Neuronal stem cell (in vitro differentiated cells): ENCODE results near the gene PRKN.
A peak's percentile ranks its signal among the peaks of the same experiment; 100 is the strongest.

ENCODE experiments used
- DNase-seq: peaks from one replicate; pipeline ENCODE4 v3.0.0-alpha.2; 2013; ENCODE audit warnings: low spot score
- H2AFZ ChIP-seq: one replicate; pipeline ENCODE4 v1.6.1; 2013; ENCODE audit warnings: mild to moderate bottlenecking, low read length, inconsistent platforms
- H2AK5ac ChIP-seq: 2 replicates; pipeline ENCODE4 v1.6.1; 2013; ENCODE audit warnings: low read depth, mild to moderate bottlenecking, inconsistent platforms, low read length, moderate library complexity, mixed read lengths
- H2BK120ac ChIP-seq: 2 replicates; pipeline ENCODE4 v1.6.1; 2013; ENCODE audit warnings: low read depth, mild to moderate bottlenecking, inconsistent platforms, low read length, moderate library complexity, mixed read lengths
- H2BK12ac ChIP-seq: one replicate; pipeline ENCODE4 v1.6.1; 2013; ENCODE audit warnings: low read length, inconsistent platforms
- H2BK15ac ChIP-seq: 2 replicates; pipeline ENCODE4 v1.6.1; 2013; ENCODE audit warnings: mild to moderate bottlenecking, low read length, inconsistent platforms, mixed read lengths
- H2BK5ac ChIP-seq: one replicate; pipeline ENCODE4 v1.6.1; 2013; ENCODE audit warnings: inconsistent platforms, mild to moderate bottlenecking, low read length, moderate library complexity
- H3K14ac ChIP-seq: one replicate; pipeline ENCODE4 v1.6.1; 2013; ENCODE audit warnings: low read length, inconsistent platforms
- H3K18ac ChIP-seq: 2 replicates; pipeline ENCODE4 v1.6.1; 2013; ENCODE audit warnings: low read length, inconsistent platforms
- H3K23ac ChIP-seq: 2 replicates; pipeline ENCODE4 v1.6.1; 2013; ENCODE audit warnings: low read depth, mild to moderate bottlenecking, mixed read lengths, low read length, inconsistent platforms; ENCODE audit not compliant: poor library complexity
- H3K27ac ChIP-seq: replicated peaks from 3 replicates; pipeline ENCODE4 v1.5.1; 2013; ENCODE audit warnings: low read length, inconsistent platforms
- H3K27me3 ChIP-seq, 3 experiments: 2 replicates each; pipeline ENCODE4 v1.6.1; 2013; ENCODE audit warnings: low read length in 3 of 3, mild to moderate bottlenecking in 2 of 3, inconsistent platforms in 1 of 3, low read depth in 1 of 3, mixed read lengths in 1 of 3, moderate library complexity in 1 of 3; ENCODE audit not compliant: control insufficient read depth in 3 of 3, insufficient read depth in 3 of 3
- H3K36me3 ChIP-seq, 2 donors: replicated peaks in 1 of 2; 2 replicates each; pipeline ENCODE4 v1.6.1; 2013; ENCODE audit warnings: low read length in 2 of 2; ENCODE audit not compliant: control insufficient read depth in 2 of 2, insufficient read depth in 2 of 2
- H3K4ac ChIP-seq: 2 replicates; pipeline ENCODE4 v1.6.1; 2013; ENCODE audit warnings: inconsistent platforms, mild to moderate bottlenecking, low read length, moderate library complexity
- H3K4me1 ChIP-seq, 2 donors: 1 replicate in 1 of 2; 2 replicates in 1 of 2; pipeline ENCODE4 v1.6.1; 2013; ENCODE audit warnings: low read length in 2 of 2, low read depth in 1 of 2; ENCODE audit not compliant: control insufficient read depth in 2 of 2, insufficient read depth in 1 of 2
- H3K4me2 ChIP-seq: one replicate; pipeline ENCODE4 v1.6.1; 2013; ENCODE audit warnings: mild to moderate bottlenecking, low read length, inconsistent platforms; ENCODE audit not compliant: insufficient read depth, poor library complexity, severe bottlenecking
- H3K4me3 ChIP-seq, 2 donors: 2 replicates each; pipeline ENCODE4 v1.5.1; 2013; ENCODE audit warnings: low read length in 2 of 2, mild to moderate bottlenecking in 2 of 2, inconsistent platforms in 1 of 2, moderate library complexity in 1 of 2
- H3K79me1 ChIP-seq: one replicate; pipeline ENCODE4 v1.6.1; 2013; ENCODE audit warnings: low read depth, mild to moderate bottlenecking, inconsistent platforms, low read length, moderate library complexity
- H3K9ac ChIP-seq: one replicate; pipeline ENCODE4 v1.6.1; 2013; ENCODE audit warnings: mild to moderate bottlenecking, low read depth, low read length, inconsistent platforms; ENCODE audit not compliant: poor library complexity
- H3K9me3 ChIP-seq, 2 donors: replicated peaks in 1 of 2; 2 replicates each; pipeline versions ENCODE3 to v1.6.1; 2013; ENCODE audit warnings: low read length in 2 of 2, mild to moderate bottlenecking in 2 of 2, inconsistent platforms in 1 of 2, low read depth in 1 of 2, mixed read lengths in 1 of 2, moderate library complexity in 1 of 2; ENCODE audit not compliant: control insufficient read depth in 2 of 2, insufficient read depth in 1 of 2
- H4K8ac ChIP-seq: one replicate; pipeline ENCODE4 v1.6.1; 2013; ENCODE audit warnings: low read depth, mild to moderate bottlenecking, inconsistent platforms, low read length, moderate library complexity
- H4K91ac ChIP-seq: one replicate; pipeline ENCODE4 v1.6.1; 2013; ENCODE audit warnings: low read length, low read depth, mild to moderate bottlenecking, inconsistent platforms; ENCODE audit not compliant: poor library complexity
- WGBS, 2 donors: extraction: QIAGEN DNeasy Blood & Tissue Kit; methylation state at CpG; one replicate each; pipeline ENCODE4 v1.1.7; 2013; ENCODE audit warnings: missing lambda C conversion rate in 2 of 2, mixed read lengths in 1 of 2; ENCODE audit not compliant: insufficient read length in 2 of 2, insufficient replicate concordance in 1 of 2; ENCODE audit errors: extremely low coverage in 2 of 2; 5-methylcytosine and 5-hydroxymethylcytosine counted together

PRKN gene

DNA sequence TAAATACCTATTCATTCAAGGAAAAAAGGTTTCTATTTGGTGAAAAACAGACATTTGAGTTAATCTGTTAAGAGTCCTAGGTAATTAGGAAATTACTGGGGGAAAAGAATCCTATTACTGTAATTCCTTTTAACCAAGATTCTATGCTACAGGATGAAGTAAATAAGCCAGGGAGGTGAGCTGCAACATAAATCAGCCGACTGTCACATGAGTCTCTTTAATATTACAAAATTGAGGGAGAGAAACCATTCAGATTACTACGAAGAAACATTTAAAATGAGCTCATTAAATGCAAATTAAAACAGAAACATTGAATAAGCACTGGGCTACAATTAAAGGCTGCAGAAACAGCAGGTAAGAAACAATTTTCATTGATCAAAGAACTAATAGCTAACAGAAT is 5.3 kb downstream of the PRKN start:
- Histone ChIP-seq H2BK15ac (no peak overlapping the region), H3K27me3 (no peaks in the 10 kb centered on the region), H2AK5ac (no peak overlapping the region), H3K4me2 (no peak overlapping the region), H3K4me1 (peaks cover 7% of the 10 kb centered on the region in 2 donors), H3K4me3 (no peak overlapping the region), H3K4ac (no peak overlapping the region), H3K27ac (no peak overlapping the region), H2BK5ac (no peak overlapping the region), H3K23ac (no peak overlapping the region), H4K91ac (no peak overlapping the region), H3K18ac (no peak overlapping the region), H3K36me3 (no peaks in the 10 kb centered on the region), H3K14ac (no peak overlapping the region), H3K9ac (no peak overlapping the region), H2BK120ac (no peak overlapping the region), H3K9me3 (peaks cover 0 to under 1% of the 10 kb centered on the region in 2 donors), H4K8ac (no peak overlapping the region), H2AFZ (no peak overlapping the region), H3K79me1 (no peaks in the 10 kb centered on the region), H2BK12ac (no peak overlapping the region)
- no CpG with 5 or more reads among the region's 2 CpGs for whole genome bisulfite sequencing, 2 donors
- DNase-seq: no peak

DNA sequence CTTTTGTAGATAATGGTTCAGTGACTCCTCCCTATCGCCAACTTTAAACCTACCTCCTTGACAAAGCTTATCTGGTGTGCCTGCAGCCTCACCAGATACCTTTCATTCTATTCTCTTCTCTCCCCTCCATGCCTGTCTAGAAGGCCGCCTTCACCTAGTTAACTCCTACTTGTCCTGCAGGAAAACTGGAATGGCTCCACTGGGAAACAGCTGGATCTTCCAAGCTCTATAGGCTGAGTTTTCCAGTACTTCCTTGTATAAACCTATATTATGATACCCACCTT is 6.2 kb downstream of the PRKN start:
- Histone ChIP-seq H2BK5ac (no peak overlapping the region), H3K4ac (no peak overlapping the region), H2AFZ (no peak overlapping the region), H3K4me2 (no peak overlapping the region), H3K27ac (no peak overlapping the region), H3K23ac (no peak overlapping the region), H2BK12ac (no peak overlapping the region), H3K4me1 (peaks cover 3 to 7% of the 10 kb centered on the region in 2 donors), H2BK15ac (no peak overlapping the region), H2BK120ac (no peak overlapping the region), H3K14ac (no peak overlapping the region), H3K9ac (no peak overlapping the region), H4K91ac (no peak overlapping the region), H3K4me3 (no peak overlapping the region), H2AK5ac (no peak overlapping the region), H3K79me1 (no peaks in the 10 kb centered on the region), H3K9me3 (peaks cover 2 to 4% of the 10 kb centered on the region in 2 donors), H3K36me3 (no peaks in the 10 kb centered on the region), H3K27me3 (no peaks in the 10 kb centered on the region), H4K8ac (no peak overlapping the region), H3K18ac (no peak overlapping the region)
- no peak for DNase-seq
- no CpG with 5 or more reads among the region's 2 CpGs for WGBS, 2 donors

DNA sequence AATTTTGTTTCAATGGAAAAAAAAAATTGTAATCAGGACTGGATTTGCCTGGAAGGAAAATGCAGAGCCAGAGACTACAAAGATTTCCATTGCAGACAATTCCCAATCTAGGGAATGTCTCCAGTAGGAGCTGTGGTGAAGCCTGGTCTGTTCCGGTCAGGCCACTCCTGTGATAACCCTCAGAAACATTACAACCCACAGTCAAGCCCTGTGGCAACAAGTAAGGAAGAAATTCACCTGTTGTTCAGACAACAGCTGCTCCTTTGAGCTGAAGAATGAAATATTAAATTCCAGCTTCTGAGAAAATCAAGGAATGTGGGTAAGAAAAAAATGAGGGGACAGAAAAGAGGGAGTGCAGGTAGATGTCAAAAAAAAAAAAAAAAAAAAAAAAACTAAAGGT is 8.0 kb downstream of the PRKN start:
- no peak overlapping the region for H4K91ac ChIP-seq
- H3K4me1 ChIP-seq: peaks cover 3 to 7% of the 10 kb centered on the region in 2 donors
- H3K4ac ChIP-seq: no peak overlapping the region
- no peak overlapping the region for H2BK5ac ChIP-seq
- no peak overlapping the region for H2AK5ac ChIP-seq
- H2AFZ ChIP-seq: no peak overlapping the region
- no peak overlapping the region for H3K27ac ChIP-seq
- no peak for DNase-seq
- no peak overlapping the region for H3K4me2 ChIP-seq
- H3K18ac ChIP-seq: no peak overlapping the region
- no peaks in the 10 kb centered on the region for H3K27me3 ChIP-seq
- no CpG with 5 or more reads among the region's 1 CpG for WGBS, 2 donors
- no peak overlapping the region for H3K23ac ChIP-seq
- no peak overlapping the region for H2BK15ac ChIP-seq
- no peak overlapping the region for H3K9ac ChIP-seq
- H3K14ac ChIP-seq: no peak overlapping the region
- H3K9me3 ChIP-seq: peaks cover 2 to 4% of the 10 kb centered on the region in 2 donors
- no peak overlapping the region for H2BK120ac ChIP-seq
- no peaks in the 10 kb centered on the region for H3K36me3 ChIP-seq
- no peaks in the 10 kb centered on the region for H3K79me1 ChIP-seq
- no peak overlapping the region for H4K8ac ChIP-seq
- H2BK12ac ChIP-seq: no peak overlapping the region
- H3K4me3 ChIP-seq: no peak overlapping the region

DNA sequence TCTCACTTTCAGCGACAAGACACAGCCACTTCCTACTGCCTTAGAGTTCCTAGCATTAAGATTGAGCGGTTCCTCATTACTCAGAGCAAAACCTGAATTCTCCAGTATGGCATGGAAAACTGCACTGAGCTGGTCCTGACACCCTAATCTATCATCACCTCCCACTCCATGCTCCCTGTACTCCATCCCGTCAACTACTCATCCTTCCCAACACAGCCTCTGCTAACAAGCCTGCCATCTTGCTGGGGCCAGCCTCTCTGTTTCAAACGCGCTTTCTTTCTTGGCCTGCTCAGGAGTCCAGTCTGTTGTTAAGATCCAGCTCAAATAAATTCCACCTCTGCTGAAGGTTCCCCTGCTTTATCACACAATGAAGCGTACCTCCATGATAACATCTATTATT is 12.0 kb downstream of the PRKN start:
- no peak overlapping the region for H3K23ac ChIP-seq
- WGBS, 2 donors: no CpG with 5 or more reads among the region's 6 CpGs
- H3K14ac ChIP-seq: no peak overlapping the region
- peaks cover 0 to 7% of the 10 kb centered on the region in 2 donors for H3K4me1 ChIP-seq
- no peak overlapping the region for H2BK120ac ChIP-seq
- H3K27ac ChIP-seq: no peak overlapping the region
- H3K4me3 ChIP-seq: no peak overlapping the region
- H3K9ac ChIP-seq: no peak overlapping the region
- peak overlapping the region; percentile 41 for H3K18ac ChIP-seq
- no peak for DNase-seq
- H4K8ac ChIP-seq: no peak overlapping the region
- no peak overlapping the region for H2BK15ac ChIP-seq
- H3K4ac ChIP-seq: no peak overlapping the region
- no peaks in the 10 kb centered on the region for H3K79me1 ChIP-seq
- no peaks in the 10 kb centered on the region for H3K36me3 ChIP-seq
- no peak overlapping the region for H2AFZ ChIP-seq
- H2BK12ac ChIP-seq: no peak overlapping the region
- H3K27me3 ChIP-seq: no peaks in the 10 kb centered on the region
- H3K4me2 ChIP-seq: no peak overlapping the region
- peaks cover 2 to 4% of the 10 kb centered on the region in 2 donors for H3K9me3 ChIP-seq
- H2AK5ac ChIP-seq: no peak overlapping the region
- H2BK5ac ChIP-seq: no peak overlapping the region
- H4K91ac ChIP-seq: no peak overlapping the region
